Measurements from ENCODE around the gene GRIN2A.

Gene GRIN2A

DNA sequence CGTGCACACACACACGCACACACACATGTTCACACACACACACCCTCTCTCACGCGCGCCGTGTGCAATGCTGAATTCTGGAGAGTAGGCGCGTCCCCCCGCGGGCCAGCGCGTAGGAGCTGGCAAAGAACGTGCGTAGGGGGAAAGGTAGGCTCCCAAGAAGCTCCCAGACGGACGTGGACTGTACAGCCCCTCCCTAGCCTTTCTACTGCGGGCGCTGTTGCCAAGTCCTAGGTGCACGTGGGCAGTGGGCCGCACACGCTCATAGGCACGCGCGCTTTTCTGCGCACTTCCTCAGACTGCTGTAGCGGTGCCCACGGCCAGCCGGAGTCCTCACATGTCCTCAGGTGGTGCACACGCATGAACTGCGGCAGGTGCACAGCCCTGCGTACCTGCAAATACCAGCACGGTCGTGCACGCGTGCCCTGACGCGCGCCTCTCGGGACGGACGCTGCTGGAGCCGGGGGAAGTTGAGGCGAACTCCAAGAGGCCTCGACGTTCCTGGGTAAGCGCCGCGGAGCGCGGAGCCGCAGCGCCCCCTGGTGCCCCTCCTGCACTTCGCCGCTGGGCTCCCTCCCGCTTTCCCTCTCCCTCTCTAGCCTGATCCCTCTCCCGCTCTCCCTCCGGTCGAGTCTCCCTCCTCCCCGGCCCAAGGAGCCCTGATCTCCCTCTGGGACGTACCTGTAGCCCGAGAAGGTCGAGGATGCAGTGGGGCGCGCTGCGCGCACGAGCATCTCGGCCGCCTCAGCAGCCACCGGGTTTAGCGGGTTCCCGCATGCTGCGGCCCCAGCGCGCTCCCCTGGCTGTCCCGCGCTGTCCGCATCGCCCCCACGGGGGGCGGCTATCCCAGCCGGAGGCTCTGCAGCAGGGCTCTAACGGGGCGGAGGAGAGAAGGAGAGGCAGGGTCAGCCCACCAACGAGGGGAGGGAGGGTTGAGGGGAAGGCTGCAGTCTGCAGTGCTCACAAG is 749 bp downstream of the GRIN2A start:
- peak; percentile 93 for DNase-seq

GRCh38 chr16:10180771-10181163 is 1.5 kb downstream of the GRIN2A start:
- DNase-seq, result peak; percentile 82

DNA sequence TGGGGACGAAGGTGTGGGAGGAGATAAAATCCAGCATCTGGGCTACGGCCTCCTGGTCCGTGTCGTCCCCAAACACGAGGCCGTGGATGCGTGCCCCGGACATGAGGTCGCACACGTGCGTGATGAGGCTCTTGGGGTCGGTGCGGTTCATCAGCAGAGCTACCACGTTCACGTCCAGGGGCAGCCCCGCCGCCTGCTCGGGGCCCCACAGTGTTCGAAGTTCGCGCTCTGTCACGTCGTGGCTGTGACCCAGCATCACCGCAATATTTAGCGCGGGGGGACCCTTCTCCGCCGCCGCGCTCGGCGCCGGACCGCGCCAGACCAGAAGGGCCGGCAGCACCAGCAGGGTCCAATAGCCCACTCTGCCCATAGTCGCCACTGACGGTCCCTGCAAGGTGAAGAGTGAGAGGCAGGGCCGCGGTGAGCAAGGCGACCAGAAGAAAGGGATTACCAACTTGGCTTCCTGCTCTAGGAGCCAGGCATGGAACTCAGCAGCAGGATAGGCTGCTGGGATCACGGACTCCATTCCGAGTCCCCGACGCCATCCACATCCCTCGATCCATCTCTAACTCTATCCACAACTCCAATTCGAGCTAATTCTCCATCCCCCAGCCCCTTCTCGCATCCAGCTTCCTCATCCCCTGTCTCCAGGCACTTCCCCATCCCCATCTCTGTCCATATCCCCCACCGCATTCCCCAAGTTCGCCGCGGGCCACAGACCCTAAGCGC is 2.0 kb downstream of the GRIN2A start:
- no peak for DNase-seq

- no peak for DNase-seq
Observed at GRCh38 chr16:10178526-10178925, 3.7 kb downstream of the GRIN2A start.

DNA sequence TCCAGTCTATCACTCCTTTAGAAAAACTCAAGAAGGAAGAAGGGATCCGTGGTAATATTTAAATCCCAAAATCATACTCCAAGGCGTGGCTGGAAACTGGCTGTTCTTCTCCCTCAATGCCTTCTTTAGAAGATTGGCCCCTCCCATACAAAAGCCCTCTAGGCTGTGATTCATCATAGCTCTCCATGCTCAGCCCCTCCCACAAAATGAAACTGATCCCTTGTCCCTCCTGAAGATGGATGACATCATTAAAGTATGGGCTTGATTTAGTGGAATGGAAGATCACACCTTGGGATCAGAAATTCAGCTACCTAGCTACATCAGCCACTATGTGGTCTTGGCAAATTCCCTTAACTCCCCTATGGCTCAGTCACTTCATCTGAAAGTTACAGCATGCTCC is 4.1 kb downstream of the GRIN2A start:
- DNase-seq, result no peak

DNA sequence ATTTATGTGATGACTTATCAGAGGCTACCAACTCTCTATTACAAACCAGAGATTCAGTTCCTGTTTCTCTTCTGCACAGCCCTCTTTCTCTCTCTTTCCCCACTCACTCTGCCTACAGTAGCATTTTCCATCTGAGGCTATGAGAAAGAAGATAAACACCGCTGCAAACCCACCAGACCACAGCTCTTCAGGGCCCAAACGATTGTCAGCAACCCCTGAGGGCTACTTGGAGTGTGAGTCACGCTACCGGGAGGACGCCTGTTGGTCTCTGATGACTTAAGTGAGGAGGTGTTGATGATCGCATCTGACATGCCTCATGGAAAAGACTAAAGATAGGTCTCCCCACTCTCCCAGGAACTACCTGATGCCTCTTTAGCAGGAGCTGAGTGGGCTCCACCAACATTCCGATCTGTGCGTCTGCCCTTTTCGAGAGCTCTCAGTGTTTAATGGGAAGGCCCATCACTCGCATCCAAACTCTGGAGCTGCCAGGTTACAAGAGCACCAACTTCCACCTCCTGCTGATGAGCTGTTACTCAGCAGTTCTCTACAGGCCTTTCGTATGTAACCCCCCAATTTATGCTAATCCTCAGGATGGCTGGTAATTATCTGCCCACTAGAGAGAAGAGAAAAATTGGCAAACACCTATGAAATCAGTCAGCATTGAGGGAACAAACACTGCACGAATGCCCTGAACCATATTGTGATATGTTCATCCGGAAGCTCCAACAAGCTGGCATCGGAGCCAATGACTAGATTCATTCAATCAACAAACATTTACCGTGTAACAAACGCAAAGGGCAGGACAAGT is 9.2 kb downstream of the GRIN2A start:
- no peak for DNase-seq

DNA sequence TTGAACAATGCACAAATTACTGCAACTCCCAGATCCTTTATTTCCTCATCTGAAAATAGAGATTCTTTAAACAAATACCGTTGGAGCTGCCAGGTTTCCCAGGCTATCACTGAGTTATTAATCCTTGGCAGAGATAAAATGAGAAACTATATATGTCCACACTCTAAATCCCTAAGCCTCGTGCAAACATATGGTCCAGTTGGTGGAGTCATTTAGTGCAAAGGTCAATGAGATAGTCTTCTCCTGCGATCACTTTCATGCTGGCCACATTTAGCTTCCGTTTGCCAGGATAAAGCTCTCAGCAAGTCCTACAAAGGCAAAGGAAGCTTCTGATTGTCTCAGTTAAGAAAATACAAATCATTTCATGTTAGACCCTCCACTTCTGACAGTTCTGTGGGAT is 11.0 kb downstream of the GRIN2A start:
- no peak for DNase-seq

DNA sequence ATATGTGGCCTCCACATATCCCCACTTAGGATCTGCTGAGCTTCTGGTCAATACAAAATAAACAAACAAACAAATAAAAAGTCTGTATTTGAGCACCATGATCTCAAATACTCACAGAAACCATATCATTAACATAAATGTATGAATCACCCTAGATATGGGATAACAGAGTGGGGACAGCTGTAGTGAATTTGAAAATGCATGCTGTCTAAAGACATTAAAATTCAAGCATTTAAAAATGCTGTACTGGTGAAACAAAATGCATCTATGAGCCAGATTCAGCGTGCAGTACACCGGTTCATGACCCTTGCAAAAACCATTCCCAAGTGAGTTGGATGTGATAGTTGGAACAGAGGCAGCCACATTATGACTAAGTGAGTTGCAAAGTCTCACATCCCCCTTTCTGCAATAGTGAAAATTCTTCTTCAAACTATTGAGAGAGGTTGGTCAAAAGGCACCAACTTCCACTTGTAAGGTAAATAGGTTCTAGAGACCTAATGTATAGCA is 12.3 kb downstream of the GRIN2A start:
- no peak for DNase-seq

GRCh38 chr16:10169031-10169430 is 13.2 kb downstream of the GRIN2A start:
- DNase-seq, result no peak

DNA sequence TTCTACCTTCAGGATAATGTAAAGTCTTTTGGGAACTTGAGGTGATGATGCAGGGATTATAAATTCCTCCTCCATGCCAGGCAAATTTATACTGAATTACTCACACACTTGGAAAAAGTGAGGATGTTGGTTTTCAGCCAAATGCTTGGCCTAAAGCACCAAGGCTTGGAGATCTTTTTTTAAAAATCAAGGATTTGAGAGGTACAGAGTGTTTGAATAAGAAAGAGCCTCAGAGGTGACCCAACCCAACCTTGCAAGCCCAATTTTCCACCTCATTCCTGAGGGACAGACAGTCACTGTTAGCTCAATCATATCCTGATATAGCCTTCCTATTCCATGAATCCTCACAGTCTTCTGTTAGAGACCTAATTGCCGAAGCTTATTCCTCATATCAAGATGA is 14.0 kb downstream of the GRIN2A start:
- DNase-seq, result no peak

GRCh38 chr16:10165643-10166042 is 16.6 kb downstream of the GRIN2A start:
- DNase-seq, result no peak

GRCh38 chr16:10162981-10163380 is 19.2 kb downstream of the GRIN2A start:
- DNase-seq, result no peak

- peak; percentile 27 for DNase-seq
Observed at GRCh38 chr16:10156099-10156498, 26.1 kb downstream of the GRIN2A start.

- DNase-seq, result no peak
Observed at GRCh38 chr16:10154389-10154788, 27.8 kb downstream of the GRIN2A start.

GRCh38 chr16:10153985-10154384 is 28.2 kb downstream of the GRIN2A start:
- DNase-seq, result no peak

DNA sequence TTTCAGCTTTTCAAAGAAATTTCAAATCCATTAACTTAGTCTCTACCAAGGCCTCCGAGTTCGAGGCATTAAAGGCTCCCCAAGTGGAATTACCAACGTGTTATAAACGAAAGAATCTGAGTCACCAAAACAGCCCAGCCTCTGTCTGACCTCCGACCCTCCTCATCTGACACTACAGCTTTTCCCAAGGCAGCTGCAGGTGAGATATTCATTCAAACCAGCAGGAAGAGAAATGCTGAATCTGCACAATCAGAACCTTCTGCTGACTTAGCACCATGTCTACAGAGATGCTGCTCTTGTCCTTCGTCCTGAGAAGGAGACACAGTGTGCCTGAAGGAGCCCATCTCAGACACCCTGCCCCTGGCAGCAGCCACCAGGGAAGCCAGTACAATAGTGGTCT is 30.5 kb downstream of the GRIN2A start:
- DNase-seq, result no peak

DNA sequence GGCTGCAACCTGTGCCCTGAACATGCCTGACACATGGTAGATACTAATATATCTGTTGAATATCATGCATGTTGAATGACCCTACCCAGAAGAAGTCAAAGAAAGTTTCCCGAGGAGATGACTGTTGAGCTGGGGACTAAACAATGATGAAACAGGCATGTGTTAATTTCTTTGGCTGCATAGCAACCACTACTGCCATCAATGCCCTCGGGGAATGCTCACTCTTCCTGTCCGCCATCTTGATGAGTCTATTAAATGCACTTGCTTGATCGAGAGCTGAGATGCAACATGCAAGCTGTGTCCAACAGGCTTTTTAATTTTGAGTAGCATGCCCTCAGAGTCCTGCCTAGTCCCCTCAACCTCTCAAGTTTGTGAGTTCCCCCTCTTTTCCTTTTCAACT is 31.3 kb downstream of the GRIN2A start:
- no peak for DNase-seq

- no peak for DNase-seq
Observed at GRCh38 chr16:10145542-10146035, 36.6 kb downstream of the GRIN2A start.

GRCh38 chr16:10141671-10142070 is 40.6 kb downstream of the GRIN2A start:
- no peak for DNase-seq

GRCh38 chr16:10138881-10139280 is 43.3 kb downstream of the GRIN2A start:
- no peak for DNase-seq

DNA sequence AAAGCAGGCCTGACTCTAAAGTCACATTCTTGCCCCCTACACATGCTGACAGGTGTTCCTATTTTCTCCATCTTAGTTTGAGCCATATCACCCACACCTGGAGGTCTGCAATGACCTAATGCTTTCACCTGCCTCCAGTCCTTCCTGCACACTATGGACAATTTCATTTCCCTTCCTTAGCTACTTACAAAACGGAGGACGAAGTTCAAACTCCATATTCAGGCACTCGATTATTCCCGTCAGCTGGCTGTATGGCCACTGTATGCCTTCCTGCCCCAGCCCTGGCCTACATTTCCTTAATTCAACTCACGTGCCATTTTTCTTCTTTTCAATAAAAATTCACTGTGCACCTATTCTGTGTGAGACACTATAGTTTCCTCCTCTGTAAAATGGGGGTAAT is 44.9 kb downstream of the GRIN2A start:
- no peak for DNase-seq

GRCh38 chr16:10136916-10137315 is 45.3 kb downstream of the GRIN2A start:
- no peak for DNase-seq

DNA sequence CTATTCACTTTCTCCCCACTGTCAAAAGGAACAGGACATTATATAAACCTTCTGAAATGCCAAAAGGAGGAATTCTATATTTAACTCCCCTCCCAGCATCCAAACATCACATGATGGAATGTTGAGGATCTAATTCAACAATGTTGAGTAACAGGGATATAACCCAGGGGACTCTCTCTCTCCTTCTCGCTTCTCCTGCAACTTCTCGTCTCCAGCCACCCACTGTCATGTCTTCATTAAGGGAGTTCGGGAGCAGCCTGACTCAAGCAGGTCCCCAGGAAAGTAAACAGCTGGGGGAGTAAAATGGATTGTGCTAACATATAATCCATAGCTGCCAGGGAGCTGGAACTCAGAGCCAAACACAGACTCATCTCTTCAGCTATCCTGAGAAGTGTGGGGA is 51.7 kb downstream of the GRIN2A start:
- DNase-seq, result no peak

Data from eye (tissue), 1 donor.